IPS DF 6.9 (cell line): ENCODE measurements around the gene MRC1.

Experiments
- DNase-seq: peaks from one replicate; pipeline ENCODE4 v3.0.0-alpha.2; 2013; ENCODE audit warnings: low read depth, low spot score
- H3K27ac ChIP-seq: one replicate; pipeline ENCODE4 v1.5.1; 2013; ENCODE audit warnings: low read length, control low read depth
- H3K27me3 ChIP-seq: 2 replicates; pipeline ENCODE4 v1.6.1; 2013; ENCODE audit warnings: mild to moderate bottlenecking, low read length; ENCODE audit not compliant: control insufficient read depth, insufficient read depth
- H3K36me3 ChIP-seq: 2 replicates; pipeline ENCODE4 v1.6.1; 2013; ENCODE audit warnings: low read length; ENCODE audit not compliant: control insufficient read depth, insufficient read depth
- H3K4me1 ChIP-seq: 2 replicates; pipeline ENCODE4 v1.6.1; 2013; ENCODE audit warnings: low read length; ENCODE audit not compliant: control insufficient read depth, insufficient read depth
- H3K4me3 ChIP-seq: 2 replicates; pipeline ENCODE4 v1.5.1; 2013; ENCODE audit warnings: mild to moderate bottlenecking, low read length
- H3K9me3 ChIP-seq: 2 replicates; pipeline ENCODE4 v1.6.1; 2013; ENCODE audit warnings: low read length, inconsistent platforms; ENCODE audit not compliant: control insufficient read depth, insufficient read depth
- WGBS: extraction: QIAGEN DNeasy Blood & Tissue Kit; methylation state at CpG from one replicate; pipeline ENCODE4 v1.1.7; 2013; ENCODE audit warnings: mixed read lengths, missing lambda C conversion rate; ENCODE audit not compliant: insufficient read length, insufficient coverage; 5-methylcytosine and 5-hydroxymethylcytosine counted together

The MRC1 gene

DNA sequence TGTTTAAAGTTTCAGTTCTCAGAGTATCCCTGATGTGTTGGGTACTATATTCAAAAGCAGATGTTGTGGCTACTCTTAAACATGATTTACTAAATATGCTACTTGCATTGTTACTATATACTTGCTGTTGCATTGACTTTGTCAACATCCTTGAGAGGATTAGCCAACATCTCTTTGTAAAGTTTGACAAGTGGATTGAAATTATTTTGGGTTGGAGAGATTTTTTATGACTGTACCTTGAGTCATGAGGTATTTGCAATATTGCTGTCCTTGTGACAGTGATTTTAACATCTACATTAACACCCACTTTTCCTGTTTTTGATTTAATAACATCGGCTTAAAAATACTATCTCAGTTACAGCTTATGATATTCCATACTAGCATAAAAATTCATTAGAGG is 31.9 kb downstream of the MRC1 start:
- no peaks in the 10 kb centered on the region for H3K4me1 ChIP-seq
- H3K36me3 ChIP-seq = no peaks in the 10 kb centered on the region
- H3K4me3 ChIP-seq = no peak overlapping the region
- H3K27ac ChIP-seq = no peak overlapping the region
- H3K9me3 ChIP-seq = no peaks in the 10 kb centered on the region
- no CpG with 5 or more reads among the region's 1 CpG for WGBS
- no peak for DNase-seq
- H3K27me3 ChIP-seq = no peaks in the 10 kb centered on the region

DNA sequence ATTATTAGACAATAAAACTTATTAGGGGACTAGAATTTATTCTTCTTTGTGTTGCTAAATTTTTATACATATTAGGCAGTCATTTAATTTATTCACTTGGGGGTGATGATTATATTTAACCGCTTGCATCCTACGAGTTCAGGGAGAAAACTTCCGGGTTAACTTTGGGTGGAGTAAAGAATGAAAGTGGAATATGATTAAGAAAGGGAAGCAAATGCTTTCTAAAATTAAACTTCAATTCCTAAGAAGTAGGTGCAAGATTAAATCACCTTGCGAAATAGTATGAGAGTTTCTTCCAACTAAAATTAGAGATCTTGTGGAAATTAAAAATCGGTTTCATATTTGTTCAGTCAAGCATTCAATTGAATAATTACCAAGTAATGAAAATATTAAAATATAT is 33.5 kb downstream of the MRC1 start:
- Histone ChIP-seq H3K27me3 (no peaks in the 10 kb centered on the region), H3K4me3 (no peak overlapping the region), H3K9me3 (no peaks in the 10 kb centered on the region), H3K36me3 (no peaks in the 10 kb centered on the region), H3K4me1 (no peaks in the 10 kb centered on the region), H3K27ac (no peak overlapping the region)
- no peak for DNase-seq
- no CpG with 5 or more reads among the region's 5 CpGs for WGBS

DNA sequence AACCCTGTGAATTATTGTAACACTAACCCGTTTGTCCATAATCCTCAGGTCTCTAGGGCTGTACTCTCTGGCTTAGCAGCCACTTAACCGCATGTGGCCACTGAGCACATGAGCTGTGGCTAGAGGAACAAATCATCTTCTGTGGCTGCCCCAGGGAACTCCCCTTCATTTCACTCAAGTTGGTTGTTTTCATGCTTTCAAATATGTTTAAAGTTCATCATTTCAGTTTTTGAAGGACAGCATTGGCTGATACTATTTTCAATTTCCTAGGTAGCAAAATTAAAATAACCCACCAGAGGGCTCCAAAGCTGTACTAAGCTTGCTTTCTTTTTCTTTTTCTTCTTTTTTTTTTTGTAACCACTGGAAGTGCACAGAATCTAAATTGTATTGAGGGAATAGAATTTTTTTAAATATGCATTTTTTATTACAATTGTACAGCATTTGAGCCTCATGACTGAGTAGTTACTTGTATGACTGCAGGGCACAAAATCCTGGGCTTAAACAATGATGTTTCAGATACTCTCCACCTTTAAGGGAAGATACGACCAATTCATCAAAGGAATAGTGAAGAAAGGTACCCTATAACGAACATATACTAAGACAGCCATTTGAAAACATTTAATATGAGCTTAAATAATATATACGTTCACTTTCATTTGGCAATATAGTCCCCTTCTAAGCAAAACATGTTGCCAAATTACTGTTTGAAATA is 38.6 kb downstream of the MRC1 start:
- DNase-seq = no peak
- Histone ChIP-seq H3K27me3 (no peaks in the 10 kb centered on the region), H3K36me3 (no peaks in the 10 kb centered on the region), H3K9me3 (no peaks in the 10 kb centered on the region), H3K4me1 (no peaks in the 10 kb centered on the region), H3K4me3 (no peak overlapping the region), H3K27ac (no peak overlapping the region)
- whole genome bisulfite sequencing = no CpG with 5 or more reads among the region's 5 CpGs

DNA sequence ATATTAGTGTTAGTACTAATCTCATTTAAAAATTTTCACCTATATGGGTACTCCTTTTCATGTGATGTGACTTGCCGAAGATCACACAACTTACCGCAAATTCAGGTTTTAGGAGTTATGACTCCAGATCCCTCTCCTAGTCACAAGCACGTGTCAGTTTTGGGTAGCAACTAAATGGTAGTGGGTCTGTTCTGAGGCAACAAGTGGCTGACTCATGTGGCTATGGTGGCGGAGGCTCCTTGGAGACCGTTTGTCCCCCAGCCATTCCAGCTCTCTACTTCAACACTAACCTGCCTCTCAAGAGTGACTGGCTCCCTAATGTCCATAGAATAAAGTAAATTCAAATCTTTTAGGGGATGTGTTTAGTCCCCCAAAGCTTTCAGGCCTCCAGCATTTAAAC is 39.5 kb downstream of the MRC1 start:
- no peak for DNase-seq
- no peak overlapping the region for H3K4me3 ChIP-seq
- H3K9me3 ChIP-seq = no peaks in the 10 kb centered on the region
- no CpG with 5 or more reads among the region's 5 CpGs for WGBS
- H3K27me3 ChIP-seq = no peaks in the 10 kb centered on the region
- no peaks in the 10 kb centered on the region for H3K4me1 ChIP-seq
- no peak overlapping the region for H3K27ac ChIP-seq
- no peaks in the 10 kb centered on the region for H3K36me3 ChIP-seq

DNA sequence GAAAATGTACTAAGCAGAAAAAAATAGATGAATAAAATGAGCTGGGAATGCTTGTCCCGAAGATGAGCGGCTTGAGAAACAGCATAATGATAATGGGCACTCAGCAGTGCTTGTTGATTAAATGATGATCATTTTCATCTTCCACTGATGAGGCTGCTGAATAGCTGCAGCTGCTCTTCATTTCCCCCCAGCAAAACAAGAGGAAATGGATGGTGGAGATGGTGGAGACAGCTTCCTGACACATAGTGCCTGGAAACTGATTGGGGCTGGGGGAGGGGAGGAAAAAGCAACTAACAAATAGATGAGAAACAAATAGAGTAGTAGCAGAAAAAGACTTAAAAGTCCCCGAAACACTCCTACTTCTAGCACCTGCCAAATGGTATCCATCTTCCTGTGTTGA is 41.4 kb downstream of the MRC1 start:
- WGBS = no CpG with 5 or more reads among the region's 3 CpGs
- no peaks in the 10 kb centered on the region for H3K36me3 ChIP-seq
- no peaks in the 10 kb centered on the region for H3K27me3 ChIP-seq
- H3K9me3 ChIP-seq = no peaks in the 10 kb centered on the region
- no peak overlapping the region for H3K27ac ChIP-seq
- DNase-seq = no peak
- no peak overlapping the region for H3K4me3 ChIP-seq
- H3K4me1 ChIP-seq = no peaks in the 10 kb centered on the region

DNA sequence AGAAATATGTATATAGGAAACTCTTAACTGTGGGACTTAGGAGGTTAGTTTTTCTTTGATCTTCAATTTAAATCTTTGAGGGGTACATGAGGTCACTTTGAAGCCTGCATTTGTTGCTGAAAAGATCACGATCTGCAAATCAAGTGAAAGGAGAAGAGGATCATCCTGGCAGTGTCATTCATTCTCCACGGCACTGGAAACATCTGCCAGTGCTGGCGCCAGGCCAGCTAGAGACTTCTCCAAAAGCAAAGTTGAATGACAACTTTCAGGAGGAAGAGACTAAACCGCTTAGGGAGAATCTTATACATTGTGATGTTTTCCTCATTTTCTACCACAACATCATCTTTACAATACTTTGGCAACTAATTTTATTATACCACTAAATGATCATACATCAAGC is 42.5 kb downstream of the MRC1 start:
- no peaks in the 10 kb centered on the region for H3K36me3 ChIP-seq
- no peaks in the 10 kb centered on the region for H3K27me3 ChIP-seq
- no peaks in the 10 kb centered on the region for H3K4me1 ChIP-seq
- WGBS = no CpG with 5 or more reads among the region's 4 CpGs
- no peak overlapping the region for H3K4me3 ChIP-seq
- H3K9me3 ChIP-seq = no peaks in the 10 kb centered on the region
- H3K27ac ChIP-seq = no peak overlapping the region
- no peak for DNase-seq

DNA sequence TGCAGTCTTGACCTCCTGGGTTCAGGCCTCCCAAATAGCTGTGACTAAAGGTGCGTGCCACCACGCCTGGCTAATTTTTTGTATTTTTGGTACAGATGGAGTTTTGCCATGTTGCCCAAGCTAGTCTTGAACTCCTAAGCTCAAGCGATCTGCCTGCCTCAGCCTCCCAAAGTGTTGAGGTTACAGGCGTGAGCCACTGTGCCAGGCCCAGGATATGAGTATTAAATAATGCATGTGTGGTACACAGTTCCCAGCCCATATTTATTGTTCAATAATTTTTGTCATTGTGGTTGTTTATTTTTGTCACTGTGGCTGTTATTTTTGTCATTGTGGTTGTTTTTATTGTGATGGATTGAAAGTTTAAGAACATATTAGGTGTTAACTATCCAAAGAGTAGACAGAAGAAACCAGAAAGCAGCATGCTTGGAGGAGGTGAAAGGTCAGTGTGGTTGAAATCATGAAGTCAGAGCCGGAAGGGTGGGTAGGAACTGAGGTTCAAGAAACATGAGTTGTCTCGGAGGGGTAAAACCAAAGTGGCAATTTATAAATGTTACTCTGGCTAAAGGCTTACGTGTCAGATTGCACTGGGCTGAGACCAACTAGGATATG is 45.0 kb downstream of the MRC1 start:
- Histone ChIP-seq H3K4me3 (no peak overlapping the region), H3K27me3 (no peaks in the 10 kb centered on the region), H3K4me1 (no peaks in the 10 kb centered on the region), H3K27ac (no peak overlapping the region), H3K9me3 (no peaks in the 10 kb centered on the region), H3K36me3 (no peaks in the 10 kb centered on the region)
- DNase-seq = no peak
- WGBS = no CpG with 5 or more reads among the region's 7 CpGs

DNA sequence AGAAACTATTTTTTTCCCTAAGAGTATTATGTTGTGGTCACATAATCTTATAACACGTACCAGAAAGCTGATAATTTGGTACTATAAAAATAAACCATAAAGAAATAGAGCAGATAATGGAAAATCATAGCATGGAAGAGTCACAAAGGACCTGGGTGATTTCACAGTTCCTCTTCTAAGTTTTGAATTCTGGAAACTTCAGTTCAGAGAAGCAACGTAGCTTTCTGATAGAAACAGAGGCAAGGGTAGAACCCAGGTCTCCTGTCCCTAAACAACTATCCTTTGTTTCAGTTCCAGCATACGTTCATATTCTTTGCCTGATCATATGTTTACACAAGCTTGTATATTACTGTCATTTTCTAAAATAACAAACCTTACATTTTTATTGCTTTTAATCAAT is 47.9 kb downstream of the MRC1 start:
- DNase-seq = no peak
- H3K9me3 ChIP-seq = no peaks in the 10 kb centered on the region
- no peaks in the 10 kb centered on the region for H3K27me3 ChIP-seq
- no CpG with 5 or more reads among the region's 3 CpGs for WGBS
- no peak overlapping the region for H3K4me3 ChIP-seq
- no peak overlapping the region for H3K27ac ChIP-seq
- H3K36me3 ChIP-seq = no peaks in the 10 kb centered on the region
- no peaks in the 10 kb centered on the region for H3K4me1 ChIP-seq

DNA sequence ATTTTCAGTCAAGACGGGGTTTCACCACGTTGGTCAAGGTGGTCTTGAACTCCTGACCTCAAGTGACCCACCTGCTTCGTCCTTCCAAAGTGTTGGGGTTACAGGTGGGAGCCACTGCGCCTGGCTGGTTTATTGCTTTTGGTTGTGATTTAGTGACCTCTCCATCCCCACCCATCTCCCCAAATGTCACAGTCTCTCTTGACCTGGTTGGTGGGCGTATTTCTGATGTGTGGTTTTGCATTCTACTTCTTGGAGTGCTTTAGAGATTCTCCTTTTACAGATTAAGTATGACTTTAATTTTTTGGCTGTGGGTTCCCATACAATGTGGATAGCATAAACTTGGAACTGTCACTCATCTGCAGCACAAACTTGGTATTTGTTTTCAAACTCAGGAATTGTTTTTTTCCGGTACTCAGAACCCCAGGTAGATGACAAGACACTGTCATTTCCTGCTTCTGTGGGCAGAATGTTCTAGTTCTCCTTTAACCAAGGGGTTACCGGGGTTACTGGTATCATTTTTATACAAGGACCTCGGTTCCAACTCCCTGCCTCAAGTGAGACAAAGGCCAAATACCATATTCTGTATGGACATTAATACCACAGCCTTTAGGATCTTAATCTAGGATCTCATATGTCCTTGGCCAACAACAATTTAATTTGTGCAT is 50.5 kb downstream of the MRC1 start:
- DNase-seq = no peak
- Histone ChIP-seq H3K4me1 (no peaks in the 10 kb centered on the region), H3K27me3 (no peaks in the 10 kb centered on the region), H3K4me3 (no peak overlapping the region), H3K27ac (no peak overlapping the region), H3K36me3 (no peaks in the 10 kb centered on the region), H3K9me3 (no peaks in the 10 kb centered on the region)
- WGBS = no CpG with 5 or more reads among the region's 8 CpGs

DNA sequence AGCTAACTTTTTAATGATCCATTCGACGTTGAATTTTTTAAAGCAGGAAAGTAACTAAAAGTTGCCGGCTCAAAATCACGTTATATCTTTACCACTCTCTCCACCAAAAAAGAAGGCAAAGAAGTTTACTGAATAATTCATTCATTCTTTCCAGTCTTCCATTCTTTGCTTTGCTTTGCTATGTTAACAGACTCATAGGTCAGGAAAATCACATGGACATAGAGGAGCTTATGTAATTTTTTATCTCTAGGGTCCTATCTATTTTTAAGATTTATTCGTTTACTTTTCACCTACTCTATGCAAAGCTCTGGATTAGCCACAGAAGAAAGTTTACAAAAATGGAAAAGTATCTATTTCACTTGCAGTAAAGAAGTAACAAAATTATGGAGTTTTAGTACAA is 52.6 kb downstream of the MRC1 start:
- H3K27ac ChIP-seq = no peak overlapping the region
- H3K9me3 ChIP-seq = no peaks in the 10 kb centered on the region
- H3K27me3 ChIP-seq = no peaks in the 10 kb centered on the region
- WGBS = no CpG with 5 or more reads among the region's 5 CpGs
- H3K36me3 ChIP-seq = no peaks in the 10 kb centered on the region
- H3K4me1 ChIP-seq = no peaks in the 10 kb centered on the region
- no peak for DNase-seq
- no peak overlapping the region for H3K4me3 ChIP-seq
